ENCODE results near the gene MAP3K21. TPM values are rescaled to one million over a fixed set of nuclear protein-coding genes. Genes with fewer than 3 reads are reported as not detected.

MAP3K21 gene
- total and polyA plus RNA-seq, 2 of the 8 experiments (the other 6 are each of a cell fraction or from before 2014, with no cell fraction given), result 21.2 to 21.8 TPM

DNA sequence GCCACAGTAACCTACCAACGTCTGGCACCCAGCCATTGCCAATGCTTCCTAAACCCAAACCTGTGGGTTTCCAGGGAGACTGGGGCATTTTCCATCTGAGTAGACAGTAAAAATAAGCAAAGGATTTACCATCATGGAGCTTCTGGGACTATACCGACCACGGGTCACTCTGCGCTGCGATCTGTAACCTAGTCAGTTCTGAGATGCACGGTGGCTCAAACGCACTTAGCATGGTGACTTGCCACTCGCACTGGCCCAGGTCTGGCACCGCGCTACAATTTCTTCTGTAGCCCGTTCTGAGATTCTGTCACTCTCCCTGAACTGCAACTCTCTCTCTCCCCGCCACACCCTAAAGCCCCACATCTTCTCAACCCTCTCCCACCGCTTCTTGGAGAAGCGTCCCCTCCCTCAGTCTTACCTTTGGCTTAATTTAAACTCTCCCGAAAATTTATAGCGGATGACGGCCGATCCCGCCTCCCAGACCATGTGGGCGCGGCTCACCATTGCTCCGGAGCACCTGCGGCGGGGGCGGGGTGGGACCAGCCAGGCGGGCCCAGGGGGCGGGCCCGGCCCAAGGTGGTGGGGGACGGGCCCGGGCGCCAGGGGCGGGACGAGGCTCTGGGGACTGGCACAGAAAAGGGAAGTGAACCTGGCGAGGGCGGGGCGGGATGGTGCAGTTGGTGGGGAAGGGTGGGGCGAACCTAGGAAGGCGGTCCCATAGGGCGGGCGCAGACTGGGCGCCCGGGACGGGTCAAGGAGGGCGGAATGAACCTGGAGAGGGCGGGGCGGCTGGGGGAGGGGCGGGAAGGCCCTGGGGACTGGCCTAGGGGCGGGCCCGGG, 493 bp upstream of the MAP3K21 start:
- Histone ChIP-seq H3K27me3 (replicated peaks in 1 of 4; ENCODE audit: control insufficient read depth in 3 of 4, extremely low read depth in 1 of 4, insufficient read depth in 3 of 4, low read length in 3 of 4) (peaks cover 0 to 12% (median 7%) of the 10 kb centered on the region in 4 experiments; a peak in 5 of 7 replicates), H4K91ac (replicated peaks; ENCODE audit: insufficient read length, low read length) (no peak overlapping the region), H3K4me1 (replicated peaks in 1 of 4; ENCODE audit: control insufficient read depth in 3 of 4, insufficient read depth in 4 of 4, low read length in 3 of 4) (peaks cover 4 to 13% (median 5%) of the 10 kb centered on the region in 4 experiments; a peak in 6 of 7 replicates), H4K8ac (ENCODE audit: extremely low read depth, insufficient read depth, low read length) (no peak overlapping the region), H3K79me2 (ENCODE audit: control insufficient read depth in 1 of 2, insufficient read depth in 2 of 2, low read length in 2 of 2) (peaks cover 0 to 31% of the 10 kb centered on the region in 2 experiments; a peak in 2 of 4 replicates), H2AK5ac (ENCODE audit: low read depth, low read length) (no peak overlapping the region), H3K79me1 (ENCODE audit: low read depth, low read length) (peaks cover 6% of the 10 kb centered on the region; the same call in 1 of the 2 replicates), H3K56ac (replicated peaks; ENCODE audit: insufficient read length, low read depth, low read length) (no peak overlapping the region), H2BK120ac (replicated peaks; ENCODE audit: low read depth, low read length) (no peak overlapping the region), H4K5ac (ENCODE audit: insufficient read length, low read depth, low read length) (no peak overlapping the region), H2BK15ac (ENCODE audit: low read length) (no peak overlapping the region), H2BK20ac (ENCODE audit: low read length) (no peak overlapping the region), H3K14ac (ENCODE audit: insufficient read length) (no peak overlapping the region), H2AFZ (ENCODE audit: low read length) (peak overlapping the region; percentile 82), H3K4me3 (ENCODE audit: extremely low read depth in 1 of 4, insufficient read depth in 2 of 4, low read depth in 3 of 4, low read length in 4 of 4) (peak overlapping the region; percentile 48 to 66 (median 58)), H3K23ac (ENCODE audit: insufficient read length) (no peak overlapping the region), H3K23me2 (ENCODE audit: low read depth, low read length) (peaks cover 15% of the 10 kb centered on the region), H3K18ac (ENCODE audit: extremely low read depth, low read length) (no peak overlapping the region), H2BK12ac (ENCODE audit: low read depth, low read length) (no peak overlapping the region), H3K4me2 (ENCODE audit: insufficient read depth in 1 of 2, low read depth in 2 of 2, low read length in 2 of 2) (peak overlapping the region; percentile 86 to 98), H3K27ac (ENCODE audit: low read depth, low read length) (no peak overlapping the region), H3K4ac (replicated peaks; ENCODE audit: insufficient read length, low read depth, low read length) (no peak overlapping the region), H4K20me1 (replicated peaks in 1 of 2; ENCODE audit: control insufficient read depth in 1 of 2, insufficient read depth in 2 of 2, low read length in 2 of 2) (peaks cover 7 to 9% of the 10 kb centered on the region in 2 experiments), H3K9ac (replicated peaks in 1 of 4; ENCODE audit: extremely low read depth in 1 of 4, low read depth in 3 of 4, low read length in 3 of 4) (peak overlapping the region in 1 of 4 experiments; percentile 39; a peak in 2 of 7 replicates), H2BK5ac (ENCODE audit: low read depth, low read length) (no peak overlapping the region), H3K9me3 (ENCODE audit: insufficient read depth in 2 of 2, low read depth in 1 of 2, low read length in 1 of 2) (no peaks in the 10 kb centered on the region), H3K36me3 (ENCODE audit: control insufficient read depth in 2 of 4, insufficient read depth in 4 of 4, low read length in 3 of 4) (no peaks in the 10 kb centered on the region)
- TF ChIP-seq MAX (IDR thresholded peaks at IDR 0.05) (peak; percentile 65; the same call in 1 of the 2 replicates), ASH2L (IDR thresholded peaks at IDR 0.05; ENCODE audit: low read length) (peak; percentile 27), NRF1 (IDR thresholded peaks at IDR 0.05; ENCODE audit: low read depth, low read length) (no peak), SIX5 (IDR thresholded peaks at IDR 0.05; ENCODE audit: low read depth, low read length) (no peak), TAF1 (IDR thresholded peaks at IDR 0.05; ENCODE audit: low read depth, low read length) (0 out of 2 replicates have a peak, but pooled peaks have one; percentile 16)
- TF ChIP-seq, protein P1, sequence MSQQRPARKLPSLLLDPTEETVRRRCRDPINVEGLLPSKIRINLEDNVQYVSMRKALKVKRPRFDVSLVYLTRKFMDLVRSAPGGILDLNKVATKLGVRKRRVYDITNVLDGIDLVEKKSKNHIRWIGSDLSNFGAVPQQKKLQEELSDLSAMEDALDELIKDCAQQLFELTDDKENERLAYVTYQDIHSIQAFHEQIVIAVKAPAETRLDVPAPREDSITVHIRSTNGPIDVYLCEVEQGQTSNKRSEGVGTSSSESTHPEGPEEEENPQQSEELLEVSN (IDR thresholded peaks at IDR 0.05), result peak; percentile 58; the same call in 1 of the 2 replicates
- 3% methylated on average over 26 of the region's 49 CpGs; no CpG with 5 or more reads in 1 of the 2 experiments for WGBS, 2 experiments (ENCODE audit: extremely low coverage in 1 of 2, insufficient coverage in 1 of 2, insufficient read length in 1 of 2, insufficient replicate concordance in 2 of 2, low coverage in 1 of 2, low lambda C conversion rate in 2 of 2, missing lambda C conversion rate in 1 of 2)
- FAIRE-seq, result no peak
- ChIA-PET POLR2A (ENCODE audit: partially characterized antibody) (interaction anchor here (1.3 kb wide), 1 partner anchor 42 kb away, joined by 3 read pairs; no protein-coding TSS in a partner anchor), CTCF (ENCODE audit: partially characterized antibody) (interaction anchor here (1.1 kb wide), 1 partner anchor 27 kb away, joined by 3 read pairs; no protein-coding TSS in a partner anchor)
- peak; percentile 91 to 94 for DNase-seq (ENCODE audit: low read depth in 1 of 2, low spot score in 2 of 2)

Measured in H1 (cell line).